Neuronal stem cell (in vitro differentiated cells): ENCODE data around the gene PYGO2.

Experiments
- DNase-seq: peaks from one replicate; pipeline ENCODE4 v3.0.0-alpha.2; 2013; ENCODE audit warnings: low spot score
- H2AFZ ChIP-seq: one replicate; pipeline ENCODE4 v1.6.1; 2013; ENCODE audit warnings: mild to moderate bottlenecking, low read length, inconsistent platforms
- H2AK5ac ChIP-seq: 2 replicates; pipeline ENCODE4 v1.6.1; 2013; ENCODE audit warnings: low read depth, mild to moderate bottlenecking, inconsistent platforms, low read length, moderate library complexity, mixed read lengths
- H2BK120ac ChIP-seq: 2 replicates; pipeline ENCODE4 v1.6.1; 2013; ENCODE audit warnings: low read depth, mild to moderate bottlenecking, inconsistent platforms, low read length, moderate library complexity, mixed read lengths
- H2BK12ac ChIP-seq: one replicate; pipeline ENCODE4 v1.6.1; 2013; ENCODE audit warnings: low read length, inconsistent platforms
- H2BK15ac ChIP-seq: 2 replicates; pipeline ENCODE4 v1.6.1; 2013; ENCODE audit warnings: mild to moderate bottlenecking, low read length, inconsistent platforms, mixed read lengths
- H2BK5ac ChIP-seq: one replicate; pipeline ENCODE4 v1.6.1; 2013; ENCODE audit warnings: inconsistent platforms, mild to moderate bottlenecking, low read length, moderate library complexity
- H3K14ac ChIP-seq: one replicate; pipeline ENCODE4 v1.6.1; 2013; ENCODE audit warnings: low read length, inconsistent platforms
- H3K18ac ChIP-seq: 2 replicates; pipeline ENCODE4 v1.6.1; 2013; ENCODE audit warnings: low read length, inconsistent platforms
- H3K23ac ChIP-seq: 2 replicates; pipeline ENCODE4 v1.6.1; 2013; ENCODE audit warnings: low read depth, mild to moderate bottlenecking, mixed read lengths, low read length, inconsistent platforms; ENCODE audit not compliant: poor library complexity
- H3K27ac ChIP-seq: replicated peaks from 3 replicates; pipeline ENCODE4 v1.5.1; 2013; ENCODE audit warnings: low read length, inconsistent platforms
- H3K27me3 ChIP-seq, 3 experiments: 2 replicates each; pipeline ENCODE4 v1.6.1; 2013; ENCODE audit warnings: low read length in 3 of 3, mild to moderate bottlenecking in 2 of 3, inconsistent platforms in 1 of 3, low read depth in 1 of 3, mixed read lengths in 1 of 3, moderate library complexity in 1 of 3; ENCODE audit not compliant: control insufficient read depth in 3 of 3, insufficient read depth in 3 of 3
- H3K36me3 ChIP-seq, 2 donors: replicated peaks in 1 of 2; 2 replicates each; pipeline ENCODE4 v1.6.1; 2013; ENCODE audit warnings: low read length in 2 of 2; ENCODE audit not compliant: control insufficient read depth in 2 of 2, insufficient read depth in 2 of 2
- H3K4ac ChIP-seq: 2 replicates; pipeline ENCODE4 v1.6.1; 2013; ENCODE audit warnings: inconsistent platforms, mild to moderate bottlenecking, low read length, moderate library complexity
- H3K4me1 ChIP-seq, 2 donors: 1 replicate in 1 of 2; 2 replicates in 1 of 2; pipeline ENCODE4 v1.6.1; 2013; ENCODE audit warnings: low read length in 2 of 2, low read depth in 1 of 2; ENCODE audit not compliant: control insufficient read depth in 2 of 2, insufficient read depth in 1 of 2
- H3K4me2 ChIP-seq: one replicate; pipeline ENCODE4 v1.6.1; 2013; ENCODE audit warnings: mild to moderate bottlenecking, low read length, inconsistent platforms; ENCODE audit not compliant: insufficient read depth, poor library complexity, severe bottlenecking
- H3K4me3 ChIP-seq, 2 donors: 2 replicates each; pipeline ENCODE4 v1.5.1; 2013; ENCODE audit warnings: low read length in 2 of 2, mild to moderate bottlenecking in 2 of 2, inconsistent platforms in 1 of 2, moderate library complexity in 1 of 2
- H3K79me1 ChIP-seq: one replicate; pipeline ENCODE4 v1.6.1; 2013; ENCODE audit warnings: low read depth, mild to moderate bottlenecking, inconsistent platforms, low read length, moderate library complexity
- H3K9ac ChIP-seq: one replicate; pipeline ENCODE4 v1.6.1; 2013; ENCODE audit warnings: mild to moderate bottlenecking, low read depth, low read length, inconsistent platforms; ENCODE audit not compliant: poor library complexity
- H3K9me3 ChIP-seq, 2 donors: replicated peaks in 1 of 2; 2 replicates each; pipeline versions ENCODE3 to v1.6.1; 2013; ENCODE audit warnings: low read length in 2 of 2, mild to moderate bottlenecking in 2 of 2, inconsistent platforms in 1 of 2, low read depth in 1 of 2, mixed read lengths in 1 of 2, moderate library complexity in 1 of 2; ENCODE audit not compliant: control insufficient read depth in 2 of 2, insufficient read depth in 1 of 2
- H4K8ac ChIP-seq: one replicate; pipeline ENCODE4 v1.6.1; 2013; ENCODE audit warnings: low read depth, mild to moderate bottlenecking, inconsistent platforms, low read length, moderate library complexity
- H4K91ac ChIP-seq: one replicate; pipeline ENCODE4 v1.6.1; 2013; ENCODE audit warnings: low read length, low read depth, mild to moderate bottlenecking, inconsistent platforms; ENCODE audit not compliant: poor library complexity
- WGBS, 2 donors: extraction: QIAGEN DNeasy Blood & Tissue Kit; methylation state at CpG; one replicate each; pipeline ENCODE4 v1.1.7; 2013; ENCODE audit warnings: missing lambda C conversion rate in 2 of 2, mixed read lengths in 1 of 2; ENCODE audit not compliant: insufficient read length in 2 of 2, insufficient replicate concordance in 1 of 2; ENCODE audit errors: extremely low coverage in 2 of 2; 5-methylcytosine and 5-hydroxymethylcytosine counted together

The PYGO2 gene

DNA sequence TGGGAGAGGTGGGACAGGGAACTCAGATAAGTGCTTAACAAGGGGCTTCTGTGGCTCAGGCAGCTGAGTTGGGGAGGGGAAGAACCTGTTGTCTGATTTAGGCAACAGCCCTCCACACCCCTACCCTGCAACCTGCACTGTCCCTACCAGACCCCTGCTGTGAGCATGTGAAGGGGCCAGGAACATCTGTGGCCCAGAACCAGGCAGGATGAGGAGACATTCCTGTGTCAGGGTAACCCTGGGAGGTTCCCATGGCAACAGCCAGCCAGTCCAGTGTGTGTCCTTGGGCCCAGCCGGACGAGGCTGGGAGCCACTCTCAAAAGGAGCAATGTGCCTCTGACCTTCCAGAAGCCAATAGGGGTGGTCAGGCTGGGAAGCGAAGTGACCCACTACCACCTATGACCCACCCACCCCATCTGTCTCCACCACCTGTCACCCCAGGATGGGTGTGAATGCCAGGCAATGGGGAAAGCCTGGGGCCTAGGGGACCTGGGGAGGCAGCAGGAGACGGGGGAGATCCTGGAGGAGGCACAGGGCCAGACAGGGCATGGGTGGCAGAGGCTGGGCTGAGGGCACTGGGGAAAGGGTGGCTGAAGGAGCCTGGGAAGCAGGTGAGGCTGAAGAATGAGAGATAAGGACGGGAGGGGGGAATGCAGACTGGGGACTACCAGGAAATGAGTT, 20.1 kb downstream of the PYGO2 start:
- no peak overlapping the region for H3K4ac ChIP-seq
- no peak overlapping the region for H2BK5ac ChIP-seq
- H3K36me3 ChIP-seq: peaks cover 17 to 21% of the 10 kb centered on the region in 2 donors
- H3K4me1 ChIP-seq: peaks cover 20 to 46% of the 10 kb centered on the region in 2 donors
- no peak overlapping the region for H2AFZ ChIP-seq
- H2BK120ac ChIP-seq: no peak overlapping the region
- H3K9ac ChIP-seq: peak overlapping the region; percentile 6
- no peaks in the 10 kb centered on the region for H3K9me3 ChIP-seq
- no peak overlapping the region for H4K91ac ChIP-seq
- peak; percentile 56 for DNase-seq
- WGBS, 2 donors: no CpG with 5 or more reads among the region's 5 CpGs
- H2BK12ac ChIP-seq: no peak overlapping the region
- H3K14ac ChIP-seq: no peak overlapping the region
- peak overlapping the region in 1 of 2 donors; percentile 31 for H3K4me3 ChIP-seq
- peak overlapping the region; percentile 12 for H2AK5ac ChIP-seq
- peak overlapping the region; percentile 56 for H3K18ac ChIP-seq
- no peak overlapping the region for H4K8ac ChIP-seq
- H3K27me3 ChIP-seq: no peaks in the 10 kb centered on the region
- H3K79me1 ChIP-seq: no peaks in the 10 kb centered on the region
- H3K23ac ChIP-seq: no peak overlapping the region
- H3K27ac ChIP-seq: peak overlapping the region; percentile 9
- H3K4me2 ChIP-seq: no peak overlapping the region
- H2BK15ac ChIP-seq: no peak overlapping the region

DNA sequence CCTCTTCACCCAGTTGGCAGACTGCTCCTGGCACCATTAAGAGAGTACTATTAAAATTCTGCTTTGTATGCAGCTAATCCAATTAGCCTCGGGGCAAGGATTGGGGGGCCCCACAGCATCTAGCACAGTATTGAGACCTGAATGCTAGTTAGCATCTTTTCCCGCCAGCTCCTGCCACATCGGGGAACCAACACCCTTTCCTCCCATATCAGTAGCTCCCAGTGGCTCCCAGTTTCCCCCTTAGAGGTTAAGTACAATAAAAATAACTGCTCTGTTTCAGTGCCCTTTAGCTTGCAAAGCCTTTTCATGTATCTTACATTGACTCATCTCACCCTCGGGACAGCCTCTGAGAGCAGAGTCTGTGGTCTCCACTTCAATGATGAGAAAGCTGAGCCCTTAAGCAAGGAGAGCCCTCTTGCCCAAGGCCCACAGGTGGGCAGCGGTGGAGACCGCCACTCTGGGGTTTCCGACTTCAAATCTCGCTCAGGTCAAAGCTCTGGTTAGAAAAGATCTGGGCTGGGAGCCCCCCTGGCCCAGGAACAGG, 20.9 kb downstream of the PYGO2 start:
- Histone ChIP-seq H3K14ac (no peak overlapping the region), H3K4me1 (peaks cover 24 to 46% of the 10 kb centered on the region in 2 donors), H3K9ac (no peak overlapping the region), H3K79me1 (no peaks in the 10 kb centered on the region), H3K27ac (no peak overlapping the region), H2BK12ac (no peak overlapping the region), H2BK15ac (no peak overlapping the region), H4K8ac (no peak overlapping the region), H3K4me2 (no peak overlapping the region), H2AFZ (no peak overlapping the region), H4K91ac (no peak overlapping the region), H2BK120ac (no peak overlapping the region), H3K4ac (no peak overlapping the region), H3K9me3 (peaks cover 0 to under 1% of the 10 kb centered on the region in 2 donors), H2BK5ac (no peak overlapping the region), H2AK5ac (peak overlapping the region; percentile 12), H3K4me3 (no peak overlapping the region), H3K23ac (no peak overlapping the region), H3K27me3 (no peaks in the 10 kb centered on the region), H3K18ac (peak overlapping the region; percentile 16), H3K36me3 (peaks cover 13 to 14% of the 10 kb centered on the region in 2 donors)
- DNase-seq: no peak
- no CpG with 5 or more reads among the region's 8 CpGs for WGBS, 2 donors

DNA sequence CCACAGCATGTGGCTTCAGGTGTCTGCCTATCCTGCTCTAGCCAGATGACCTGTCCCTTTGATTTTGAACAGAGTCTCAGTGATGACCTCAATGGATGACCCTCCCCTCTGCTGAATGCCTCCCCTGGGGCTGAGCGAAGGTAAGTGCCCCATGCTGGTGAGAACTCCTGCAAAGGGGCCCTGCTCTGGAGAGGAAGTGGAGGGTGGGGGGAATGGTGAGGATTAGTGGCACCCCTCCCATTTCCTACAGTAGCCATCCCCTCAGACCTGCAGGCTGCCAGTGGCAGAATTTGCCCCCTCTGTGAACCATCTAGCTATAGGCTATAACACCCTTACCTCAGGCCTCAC, 21.4 kb downstream of the PYGO2 start:
- Histone ChIP-seq H3K36me3 (peaks cover 8% of the 10 kb centered on the region in 2 donors), H3K4ac (peak overlapping the region; percentile 46), H3K23ac (no peak overlapping the region), H3K79me1 (no peaks in the 10 kb centered on the region), H2AFZ (no peak overlapping the region), H2BK120ac (no peak overlapping the region), H3K4me2 (no peak overlapping the region), H4K91ac (no peak overlapping the region), H2BK15ac (no peak overlapping the region), H3K27me3 (no peaks in the 10 kb centered on the region), H2BK5ac (no peak overlapping the region), H3K18ac (peak overlapping the region; percentile 11), H3K9ac (no peak overlapping the region), H3K4me3 (no peak overlapping the region), H3K4me1 (peaks cover 25 to 46% of the 10 kb centered on the region in 2 donors), H3K9me3 (peaks cover 0 to 2% of the 10 kb centered on the region in 2 donors), H2BK12ac (no peak overlapping the region), H4K8ac (no peak overlapping the region), H3K27ac (no peak overlapping the region), H2AK5ac (peak overlapping the region; percentile 66), H3K14ac (no peak overlapping the region)
- DNase-seq: no peak
- WGBS, 2 donors: no CpG with 5 or more reads among the region's 1 CpG

DNA sequence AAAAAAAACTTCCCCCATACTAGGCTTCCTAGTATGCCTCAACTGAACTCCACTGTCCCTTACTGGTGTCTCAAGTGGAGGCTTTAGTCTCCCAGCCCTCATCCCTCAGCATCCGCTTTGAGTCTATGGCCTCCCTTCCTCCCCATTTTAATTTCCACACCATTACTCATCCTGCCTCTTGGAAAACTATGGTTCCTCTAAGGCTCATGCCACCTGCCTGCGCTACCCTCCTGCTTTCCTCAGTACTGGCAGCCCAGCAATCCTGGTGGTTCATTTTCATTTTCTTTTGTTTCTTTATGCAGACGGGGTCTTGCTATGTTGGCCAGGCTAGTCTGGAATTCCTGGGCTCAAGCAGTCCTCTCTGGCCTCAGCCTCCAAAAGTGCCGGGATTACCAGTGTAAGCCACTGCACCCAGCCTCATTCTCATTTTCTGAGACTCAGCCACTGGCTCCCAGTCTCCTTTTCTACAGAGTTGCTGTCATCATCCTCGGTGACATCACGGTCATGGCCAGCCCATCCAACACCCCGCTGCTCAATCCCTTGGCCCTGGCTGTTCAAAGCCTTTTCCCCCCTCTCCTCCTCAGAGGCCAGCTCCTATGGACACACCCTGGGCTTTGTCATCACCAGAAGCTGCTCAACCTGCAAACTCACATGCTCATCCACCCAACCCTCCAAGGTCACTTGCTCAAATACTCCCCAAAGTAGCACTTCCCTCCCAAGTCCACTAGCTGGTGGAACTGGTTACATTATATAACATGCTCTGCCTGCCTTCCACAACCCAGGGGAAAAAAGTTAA, 22.8 kb downstream of the PYGO2 start:
- H3K23ac ChIP-seq: no peak overlapping the region
- H3K27ac ChIP-seq: no peak overlapping the region
- peaks cover 0 to 1% of the 10 kb centered on the region in 2 donors for H3K36me3 ChIP-seq
- no peak overlapping the region for H2AK5ac ChIP-seq
- H2BK5ac ChIP-seq: peak overlapping the region; percentile 29
- H3K4ac ChIP-seq: no peak overlapping the region
- no peak overlapping the region for H2BK15ac ChIP-seq
- H2BK120ac ChIP-seq: no peak overlapping the region
- H3K79me1 ChIP-seq: no peaks in the 10 kb centered on the region
- H4K91ac ChIP-seq: no peak overlapping the region
- WGBS, 2 donors: no CpG with 5 or more reads among the region's 7 CpGs
- H2BK12ac ChIP-seq: peak overlapping the region; percentile 4
- H3K18ac ChIP-seq: no peak overlapping the region
- no peak for DNase-seq
- peaks cover 25 to 37% of the 10 kb centered on the region in 2 donors for H3K4me1 ChIP-seq
- no peaks in the 10 kb centered on the region for H3K27me3 ChIP-seq
- H3K4me2 ChIP-seq: no peak overlapping the region
- H3K14ac ChIP-seq: no peak overlapping the region
- peaks cover 0 to 2% of the 10 kb centered on the region in 2 donors for H3K9me3 ChIP-seq
- no peak overlapping the region for H4K8ac ChIP-seq
- H3K4me3 ChIP-seq: no peak overlapping the region
- no peak overlapping the region for H2AFZ ChIP-seq
- H3K9ac ChIP-seq: no peak overlapping the region
